OCI-LY7 (cell line): ENCODE results near the gene KLC1. TPM values are rescaled to one million over a fixed set of nuclear protein-coding genes. Genes with fewer than 3 reads are reported as not detected.
"Not testable (repeated sequence)": the region's sequence is repeated elsewhere in the genome, so short reads cannot be mapped to it uniquely, and the experiment has no call there.

Experiments
- BruUV-seq: library from RNA; stranded (reverse); fragments of 400-500 nt; replicated peaks from 2 replicates; lab custom pipeline; 2021; lab: Mats Ljungman, UMichigan
- CTCF ChIA-PET: fragments of 300-600 bp; sonication (Branson Sonifier 250); formaldehyde crosslinking; loops from one replicate; lab custom pipeline; 2022; ENCODE audit warnings: antibody characterized with exemption; ENCODE audit not compliant: unreplicated experiment; lab: Charles Lee
- POLR2A ChIA-PET: fragments of 300-600 bp; sonication (Branson Sonifier 250); formaldehyde crosslinking; loops from one replicate; lab custom pipeline; 2022; ENCODE audit warnings: antibody characterized with exemption; lab: Charles Lee
- DNase-seq: peaks from one replicate; pipeline ENCODE4 v3.0.0-alpha.2; 2015; ENCODE audit warnings: low spot score
- H2AFZ ChIP-seq: fragments of 200-600 bp; sonication (generic), shearing (Covaris generic); 2 replicates; pipeline ENCODE4 v1.6.1; 2014; ENCODE audit warnings: mild to moderate bottlenecking, antibody characterized with exemption, low read length, moderate library complexity
- H3K27ac ChIP-seq: fragments of 200-600 bp; sonication (generic); 2 replicates; pipeline ENCODE4 v1.5.1; 2014; ENCODE audit warnings: mixed run types, low read depth, mild to moderate bottlenecking, moderate library complexity, low read length, inconsistent platforms; ENCODE audit not compliant: poor library complexity, severe bottlenecking
- H3K36me3 ChIP-seq: fragments of 200-600 bp; sonication (generic); 2 replicates; pipeline ENCODE4 v1.6.1; 2014; ENCODE audit warnings: mild to moderate bottlenecking, antibody characterized with exemption, low read length, moderate library complexity, mixed read lengths; ENCODE audit not compliant: insufficient read depth
- H3K4me1 ChIP-seq: fragments of 200-600 bp; sonication (generic); 2 replicates; pipeline ENCODE4 v1.5.1; 2014; ENCODE audit warnings: mild to moderate bottlenecking, low read length; ENCODE audit not compliant: insufficient read depth, poor library complexity, severe bottlenecking
- H3K4me2 ChIP-seq: fragments of 200-600 bp; sonication (generic); 2 replicates; pipeline ENCODE4 v1.6.1; 2014; ENCODE audit warnings: mild to moderate bottlenecking, low read length
- H3K4me3 ChIP-seq: fragments of 200-600 bp; sonication (generic); 2 replicates; pipeline ENCODE4 v1.5.1; 2014; ENCODE audit warnings: mild to moderate bottlenecking, low read depth, low read length; ENCODE audit not compliant: poor library complexity, severe bottlenecking
- H3K79me2 ChIP-seq: fragments of 200-600 bp; sonication (generic); 2 replicates; pipeline ENCODE4 v1.6.1; 2016; ENCODE audit warnings: low read depth, mild to moderate bottlenecking, low read length, moderate library complexity, mixed read lengths; ENCODE audit not compliant: insufficient read depth
- H3K9me2 ChIP-seq: fragments of 200-600 bp; sonication (generic); 2 replicates; pipeline ENCODE4 v1.6.1; 2016; ENCODE audit warnings: mild to moderate bottlenecking, low read length, mixed read lengths; ENCODE audit not compliant: insufficient read depth
- H3K9me3 ChIP-seq: fragments of 200-600 bp; sonication (generic); 2 replicates; pipeline ENCODE4 v1.6.1; 2014; ENCODE audit warnings: mild to moderate bottlenecking, mixed run types, low read length, mixed read lengths
- H4K20me1 ChIP-seq: fragments of 200-600 bp; sonication (generic); 2 replicates; pipeline ENCODE4 v1.6.1; 2014; ENCODE audit warnings: mild to moderate bottlenecking, antibody characterized with exemption, low read length, moderate library complexity, mixed read lengths; ENCODE audit not compliant: insufficient read depth
- CTCF ChIP-seq: fragments of 200-600 bp; sonication (generic); conservative IDR thresholded peaks from 2 replicates; pipeline ENCODE4 v1.5.1; 2014; ENCODE audit warnings: mild to moderate bottlenecking, antibody characterized with exemption, low read length, moderate library complexity, mixed read lengths
- EZH2phosphoT487 ChIP-seq: fragments of 200-600 bp; sonication (generic); IDR thresholded peaks from 2 replicates; pipeline ENCODE4 v1.6.1; 2018; ENCODE audit warnings: low read depth, borderline replicate concordance, mild to moderate bottlenecking, mixed run types, antibody characterized with exemption, low read length, moderate library complexity, mixed read lengths
- intact Hi-C: fragments of 100-400 bp; cut with micrococcal nuclease; formaldehyde crosslinking; loops from one replicate; pipeline ENCODE4 v1.10.0; 2022; ENCODE audit not compliant: unreplicated experiment
- total RNA-seq, 2 experiments: library from RNA; depleted of rRNA in 1 of 2; stranded (reverse); fragments of >200 nt in 1 of 2; shearing (Covaris generic) in 1 of 2; gene quantifications; 2 replicates each; pipeline ENCODE4 v1.2.3, GENCODE V29; 2014 to 2022

Gene KLC1
- total RNA-seq, 2 experiments from 2014 or later: 147 to 157 TPM

- POLR2A ChIA-PET: interaction anchor here (1.3 kb wide), 1 partner anchor 20 kb away, joined by 3 read pairs; no protein-coding TSS in a partner anchor
- Histone ChIP-seq H4K20me1 (no peaks in the 10 kb centered on the region), H3K79me2 (peaks cover 4% of the 10 kb centered on the region; the same call in 1 of the 2 replicates), H3K4me3 (peak overlapping the region; percentile 60), H3K27ac (peak overlapping the region; percentile 91), H3K36me3 (peaks cover 66% of the 10 kb centered on the region), H3K4me1 (peaks cover 57% of the 10 kb centered on the region), H3K9me3 (no peaks in the 10 kb centered on the region), H3K9me2 (no peaks in the 10 kb centered on the region), H2AFZ (no peak overlapping the region), H3K4me2 (peak overlapping the region; percentile 71)
- DNase-seq: peak; percentile 75
- no peak for TF ChIP-seq CTCF
- no peak for TF ChIP-seq EZH2phosphoT487
- CTCF ChIA-PET: interaction anchor here (0.8 to 1.4 kb wide), 2 partner anchors 10 to 127 kb away, joined by 3 to 4 read pairs; partner anchors contain the start of gene BAG5
- intact Hi-C loops: loop anchor here (5.0 kb wide), 1 partner anchor 127 kb away; the partner anchor contains the start of genes BAG5 and COA8
- no TSS peak for BruUV-seq
Measured at GRCh38 chr14:103688906-103689902, 60.2 kb downstream of the KLC1 start.

GRCh38 chr14:103690332-103690731, 61.3 kb downstream of the KLC1 start:
- peaks cover 4% of the 10 kb centered on the region; the same call in 1 of the 2 replicates for H3K79me2 ChIP-seq
- no peaks in the 10 kb centered on the region for H3K9me2 ChIP-seq
- no peaks in the 10 kb centered on the region for H3K9me3 ChIP-seq
- peaks cover 68% of the 10 kb centered on the region for H3K4me1 ChIP-seq
- H3K27ac ChIP-seq: peak overlapping the region; percentile 91
- H4K20me1 ChIP-seq: no peaks in the 10 kb centered on the region
- intact Hi-C loops: no loop called here
- H2AFZ ChIP-seq: no peak overlapping the region
- peaks cover 63% of the 10 kb centered on the region for H3K36me3 ChIP-seq
- no peak for DNase-seq
- TF ChIP-seq CTCF (no peak), EZH2phosphoT487 (no peak)
- POLR2A ChIA-PET: interaction anchor here (0.7 to 1.3 kb wide), 5 partner anchors 9 to 52 kb away, joined by 3 to 10 read pairs (median 5); no protein-coding TSS in a partner anchor
- H3K4me3 ChIP-seq: peak overlapping the region; percentile 60
- no TSS peak for BruUV-seq
- H3K4me2 ChIP-seq: peak overlapping the region; percentile 71
- CTCF ChIA-PET: interaction anchor here (1.4 kb wide), 1 partner anchor 11 kb away, joined by 3 read pairs; no protein-coding TSS in a partner anchor

GRCh38 chr14:103691655-103692054, 62.6 kb downstream of the KLC1 start:
- Histone ChIP-seq H3K4me3 (peak overlapping the region; percentile 59), H3K4me2 (peak overlapping the region; percentile 81), H3K27ac (peak overlapping the region; percentile 91), H3K36me3 (peaks cover 61% of the 10 kb centered on the region), H3K4me1 (peaks cover 81% of the 10 kb centered on the region)
- H3K9me2 ChIP-seq, CTCF ChIA-PET, H4K20me1 ChIP-seq, H2AFZ ChIP-seq, H3K79me2 ChIP-seq, H3K9me3 ChIP-seq, BruUV-seq: not testable (repeated sequence)
- DNase-seq: peak; percentile 89
- POLR2A ChIA-PET: interaction anchor here (0.9 to 1.3 kb wide), 4 partner anchors 8 to 22 kb away, joined by 3 to 10 read pairs (median 5); no protein-coding TSS in a partner anchor
- intact Hi-C loops: loop anchor here (1.0 kb wide), 3 partner anchors 24 to 65 kb away; partner anchors contain the start of genes XRCC3 and ZFYVE21
